Stimulated activated CD4-positive, alpha-beta T cell treated with anti-CD3 and anti-CD28 coated beads, Interleukin-4, amount 100 ng/mL, for 24 hours (primary cell): Measurements from ENCODE around the gene NPTX1.

Experiments
- DNase-seq: peaks from one replicate; pipeline ENCODE4 v3.0.0-alpha.2; 2020

The NPTX1 gene

DNA sequence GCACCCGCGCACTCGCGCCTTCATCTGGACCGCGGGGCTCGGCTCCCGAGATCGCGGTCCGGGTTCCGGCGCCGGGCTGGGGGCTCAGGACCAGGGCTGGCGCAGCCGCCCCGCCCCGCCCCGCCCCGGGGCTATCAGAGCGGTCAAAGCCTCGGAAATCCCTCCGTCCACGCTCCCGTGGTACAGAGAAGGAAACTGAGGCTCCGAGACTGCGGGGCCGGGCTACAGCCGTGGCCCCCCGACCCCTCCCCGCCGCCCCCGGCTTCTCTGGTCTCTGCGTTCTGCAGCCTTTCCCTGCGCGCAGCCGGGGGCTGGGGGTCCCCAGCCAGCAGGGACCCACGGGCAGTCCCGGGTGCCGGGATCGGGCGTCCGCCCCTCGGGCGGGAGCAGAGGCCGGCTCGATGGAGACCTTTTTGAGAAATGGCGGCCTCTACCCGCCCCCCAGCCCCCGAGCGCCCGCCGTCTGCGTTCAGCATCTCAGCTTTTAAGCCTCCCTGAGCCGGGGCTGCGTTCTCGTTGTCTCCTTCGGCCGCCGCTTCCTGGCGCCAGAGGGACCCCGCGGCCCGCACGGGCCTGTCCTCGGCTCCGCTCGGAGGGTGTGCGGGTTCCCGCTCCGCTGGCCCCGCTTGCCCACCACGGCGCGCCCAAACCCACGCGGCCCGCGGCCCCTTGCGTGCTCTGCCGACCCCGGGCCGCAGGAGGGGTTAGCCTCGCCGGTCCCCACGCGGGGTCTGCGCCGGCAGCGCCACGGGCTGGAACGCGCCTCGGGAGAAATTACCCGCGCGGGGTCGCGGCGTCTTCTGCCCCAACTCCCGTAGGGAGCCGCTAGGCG is 1.5 kb upstream of the NPTX1 start:
- DNase-seq, result peak; percentile 39

DNA sequence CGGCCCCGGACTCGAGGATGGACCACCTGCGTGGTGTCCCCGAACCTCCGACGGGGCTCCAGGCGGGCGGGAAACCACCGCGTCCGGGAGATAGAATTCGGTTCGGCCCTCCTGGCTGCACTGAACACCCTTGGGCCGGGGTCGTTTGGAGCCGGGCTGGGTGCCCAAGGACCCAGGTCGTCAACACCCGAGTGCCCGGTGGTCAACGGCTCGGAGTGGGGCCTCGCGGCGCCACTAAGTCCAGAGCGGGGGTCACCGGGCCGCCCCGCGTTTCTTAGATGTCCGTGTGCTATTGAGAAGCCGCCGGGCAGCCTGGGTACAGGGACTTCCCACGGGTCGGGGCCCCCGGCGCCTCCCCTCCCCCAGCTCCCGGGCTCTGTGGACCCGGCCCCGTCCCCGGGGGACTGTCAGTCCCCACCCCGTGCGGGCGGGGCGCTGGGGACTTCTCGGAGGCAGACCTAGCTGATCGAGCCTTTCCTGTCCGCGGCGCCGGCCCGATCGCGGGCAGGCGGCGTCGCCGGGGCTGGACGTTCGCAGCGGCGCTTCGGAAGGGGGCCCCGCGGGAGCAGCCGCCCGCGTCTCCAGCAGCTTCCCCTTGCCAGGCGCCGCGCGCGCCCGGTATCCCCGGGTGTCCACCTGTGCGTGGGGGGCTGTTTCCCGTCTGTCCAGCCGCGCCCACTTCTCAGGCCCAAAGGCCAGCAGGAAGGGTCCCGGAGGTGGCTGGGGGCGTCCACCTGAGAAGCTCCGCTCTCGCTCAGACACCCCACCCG is 655 bp upstream of the NPTX1 start:
- no peak for DNase-seq

DNA sequence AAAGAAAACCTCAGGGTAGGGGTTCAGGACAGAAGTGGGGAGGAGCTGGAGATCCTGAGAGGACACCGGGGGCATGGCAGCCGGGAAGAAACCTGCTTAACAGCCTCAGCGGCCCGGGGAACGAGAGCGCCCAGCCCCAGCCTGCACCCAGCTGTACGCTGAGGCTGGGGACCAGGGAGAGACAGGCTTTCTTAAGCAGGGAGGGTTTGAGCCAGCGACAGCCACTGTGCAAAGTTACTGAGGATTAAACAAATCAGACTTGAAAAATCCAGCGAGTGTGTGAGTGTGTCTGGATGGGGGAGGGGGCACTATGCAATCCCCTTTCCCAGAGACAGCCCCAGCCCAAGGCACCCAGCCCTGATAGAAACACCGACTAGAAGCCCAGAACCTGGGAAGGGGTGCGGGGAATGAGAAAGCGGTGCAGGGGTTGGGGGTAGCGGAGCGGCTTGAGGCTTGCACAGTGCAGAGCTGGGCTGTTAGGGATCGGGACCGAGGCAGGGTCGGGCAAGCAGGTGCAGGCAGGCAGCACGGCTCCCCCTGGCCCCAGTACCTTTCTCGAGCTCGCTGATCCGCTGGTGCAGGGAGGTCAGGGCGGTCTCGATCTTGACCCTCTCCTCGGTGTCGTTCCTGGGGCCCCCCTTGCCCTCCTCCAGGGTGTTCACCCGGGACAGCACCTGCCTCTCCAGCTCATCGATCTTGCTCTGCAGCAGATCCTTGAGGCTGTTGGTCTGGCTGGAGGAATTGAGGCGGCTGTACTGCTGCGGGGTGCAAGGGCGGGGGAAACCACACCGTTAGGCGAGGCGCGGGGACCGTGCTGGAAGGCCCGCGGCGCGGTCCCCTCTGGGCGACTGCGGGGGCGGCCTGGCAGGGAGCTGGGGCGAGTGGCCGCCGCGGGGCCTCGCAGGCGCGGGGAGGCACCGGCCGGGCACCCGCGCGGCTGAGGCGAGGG is 1.2 kb downstream of the NPTX1 start:
- no peak for DNase-seq

DNA sequence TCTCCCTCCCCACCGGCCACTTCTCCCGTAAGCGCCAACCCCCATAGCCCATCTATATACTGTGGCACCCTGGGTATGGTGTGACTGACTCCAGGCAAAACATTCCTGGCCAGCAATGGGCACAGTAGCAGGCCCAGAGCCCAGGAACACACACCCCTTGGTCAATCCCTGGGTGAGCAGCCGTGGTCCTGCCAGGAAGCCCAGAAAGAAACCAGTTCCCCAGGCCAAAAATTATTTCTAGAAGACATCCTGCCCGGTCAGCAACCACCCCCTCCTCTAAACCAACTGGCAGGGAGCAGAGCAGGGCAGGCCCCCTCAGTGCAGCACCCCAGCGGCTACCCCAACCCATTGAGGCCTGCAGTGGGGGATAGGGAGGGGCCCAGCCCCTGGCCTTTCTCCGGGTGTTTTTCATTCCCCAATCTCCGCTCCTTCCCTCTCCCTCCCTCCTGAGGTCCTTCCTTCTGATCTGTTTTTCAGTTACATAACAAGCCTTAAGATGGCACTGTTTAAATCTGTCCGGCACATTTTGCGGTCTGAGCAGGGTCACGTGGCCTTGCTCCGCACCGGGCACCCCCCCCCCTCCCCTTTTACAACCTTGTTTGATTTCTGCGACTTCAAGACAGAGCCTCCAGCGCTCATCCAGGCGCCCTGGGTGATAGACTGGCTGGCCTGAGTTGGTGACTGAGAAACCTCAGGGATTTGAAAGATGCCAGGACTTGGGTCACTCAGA is 2.0 kb downstream of the NPTX1 start:
- no peak for DNase-seq

DNA sequence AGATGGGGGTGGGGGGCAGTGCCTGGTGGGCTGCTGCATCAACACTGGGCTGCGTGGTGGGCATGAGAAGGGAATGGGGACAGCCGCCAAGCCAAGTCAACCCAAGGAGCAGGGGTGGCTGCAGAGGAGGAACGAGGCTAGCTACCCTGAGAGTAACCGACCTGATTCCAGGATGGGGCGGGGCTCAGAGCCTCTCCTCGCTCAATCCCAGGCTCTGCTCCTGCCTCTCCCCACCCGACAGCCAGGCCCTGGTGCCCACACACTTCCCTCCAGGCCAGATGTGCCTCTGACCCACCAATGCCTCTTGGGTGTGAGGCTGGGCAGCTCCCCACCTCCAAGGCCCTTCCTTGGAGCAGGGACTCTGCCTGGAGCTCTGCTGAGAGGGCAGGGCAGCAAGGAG is 2.7 kb downstream of the NPTX1 start:
- DNase-seq, result no peak

DNA sequence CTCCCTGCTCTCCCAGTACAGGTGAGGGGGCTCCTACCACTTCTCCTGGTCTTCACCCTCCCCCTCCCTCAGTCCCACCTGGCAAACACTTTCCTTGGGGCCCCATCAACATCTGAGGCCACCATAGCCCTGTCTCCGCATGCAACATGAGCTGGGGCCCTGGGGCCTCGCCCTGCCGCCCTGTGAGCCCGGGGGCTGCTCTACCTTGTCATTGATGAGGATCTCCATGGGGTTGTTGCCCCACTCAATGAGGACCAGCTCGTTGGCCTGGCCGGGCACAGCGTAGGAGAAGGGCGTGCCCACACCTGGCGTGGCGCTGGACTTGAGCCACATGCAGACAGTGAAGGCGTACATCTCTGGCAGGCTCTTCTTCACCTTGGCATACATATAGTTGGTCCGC is 3.4 kb downstream of the NPTX1 start:
- no peak for DNase-seq

DNA sequence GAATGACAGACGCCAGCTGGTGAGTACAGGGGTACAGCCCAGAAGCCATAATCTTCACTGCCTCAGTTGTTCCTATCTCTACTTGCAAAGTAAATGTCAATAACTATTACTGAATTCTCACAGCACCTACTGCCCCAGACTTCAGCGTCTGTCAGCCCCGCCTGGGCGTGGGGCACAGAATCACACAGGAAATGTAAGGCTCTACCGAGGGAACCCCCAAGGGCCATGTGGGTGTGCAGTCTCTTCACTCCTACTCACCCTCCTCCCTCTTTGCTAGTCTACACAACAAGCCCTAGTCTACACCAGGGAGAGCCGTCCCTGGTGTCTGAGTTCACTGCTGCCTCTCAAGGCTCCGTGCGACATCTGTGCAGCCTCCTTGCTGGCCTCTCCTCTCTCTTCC is 4.5 kb downstream of the NPTX1 start:
- no peak for DNase-seq

DNA sequence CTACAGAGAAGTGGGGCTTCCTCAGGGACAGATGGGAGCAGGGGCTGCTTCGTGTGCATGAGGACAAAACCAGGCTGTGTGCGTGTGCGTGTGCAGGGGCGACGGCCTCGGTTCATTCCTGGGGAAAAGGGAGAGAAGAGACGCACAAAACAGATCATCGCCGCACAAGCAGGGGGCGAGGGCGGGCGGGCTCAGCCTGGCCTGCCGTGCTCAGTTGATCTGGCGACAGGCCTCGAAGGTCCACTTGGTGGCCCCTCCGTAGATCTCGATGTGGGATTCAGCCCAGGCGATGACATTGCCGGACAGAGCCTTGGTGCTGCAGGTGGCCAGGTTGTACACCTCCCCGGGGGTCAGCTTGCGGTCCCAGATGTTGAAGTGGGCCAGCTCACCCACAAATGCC is 5.8 kb downstream of the NPTX1 start:
- no peak for DNase-seq

DNA sequence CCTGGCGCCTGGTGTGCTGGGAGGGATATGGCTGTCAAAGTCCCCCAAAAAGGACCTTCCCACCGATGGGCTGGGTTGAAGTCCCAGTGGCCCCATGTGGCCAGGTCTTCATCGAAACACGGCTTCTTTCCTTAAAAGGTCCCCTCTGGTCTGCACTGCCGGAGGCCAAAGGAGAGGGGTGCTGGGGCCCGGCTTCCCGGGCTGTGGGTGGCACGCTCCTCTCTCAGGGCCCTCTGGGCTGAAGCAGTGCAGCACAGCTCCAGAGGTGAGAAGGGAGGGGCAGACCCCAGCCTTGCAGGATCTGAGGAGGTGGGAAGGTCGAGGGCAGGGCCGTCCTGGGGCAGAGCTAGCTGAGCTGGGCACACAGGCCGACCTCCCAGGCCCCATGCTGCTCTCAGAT is 6.7 kb downstream of the NPTX1 start:
- no peak for DNase-seq

DNA sequence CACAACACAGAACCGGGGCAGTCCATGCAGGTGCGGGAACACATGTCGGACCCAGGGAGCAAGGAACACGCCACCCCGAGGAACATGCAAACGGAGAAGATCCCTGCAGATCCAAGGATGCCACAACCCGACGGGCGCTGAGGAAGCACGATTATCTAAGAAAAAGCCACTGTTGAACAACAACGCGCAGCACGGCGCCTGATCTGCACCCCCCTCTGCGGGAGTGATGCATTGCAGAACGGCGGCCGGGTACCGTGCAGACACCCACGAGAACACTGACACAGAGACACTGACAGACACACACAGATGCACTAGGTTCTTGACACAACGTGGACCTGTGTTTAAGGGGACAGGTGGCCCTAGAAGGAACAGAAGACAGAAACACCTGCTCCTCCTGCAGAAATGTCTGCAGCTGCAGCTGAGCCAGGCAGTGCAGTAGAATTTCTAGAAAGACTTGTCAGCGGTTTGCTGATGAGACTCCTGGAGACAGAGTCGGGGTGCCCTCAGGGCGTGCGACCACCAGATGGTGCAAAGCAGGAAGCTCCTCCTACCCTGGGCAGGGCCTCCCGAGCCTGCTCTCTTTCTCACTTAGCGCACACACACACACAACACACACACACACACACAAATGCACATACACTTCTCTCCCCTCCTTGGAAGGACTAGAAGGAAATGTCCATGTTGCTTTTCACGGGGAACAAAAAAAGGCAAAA is 7.5 kb downstream of the NPTX1 start:
- DNase-seq, result no peak

DNA sequence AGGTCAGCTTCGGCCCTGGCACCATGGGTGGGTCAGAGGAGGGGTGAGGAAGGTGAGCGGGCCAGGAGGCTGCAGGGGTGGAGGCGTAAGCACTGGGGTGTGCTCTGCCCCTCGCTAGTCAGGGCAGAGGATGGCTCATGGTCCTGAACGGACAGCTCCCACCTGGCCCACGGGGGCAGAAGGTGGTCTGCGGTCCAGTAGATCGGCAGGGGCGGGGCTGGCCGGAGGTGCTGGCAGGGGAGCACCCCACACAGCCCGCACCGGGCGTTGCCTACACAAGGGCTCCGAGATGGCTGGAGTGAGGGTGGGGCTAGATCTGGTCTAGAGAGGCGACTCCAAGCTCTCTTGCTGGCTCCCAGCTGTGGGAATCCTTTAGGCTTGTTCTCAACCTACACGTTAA is 8.2 kb downstream of the NPTX1 start:
- no peak for DNase-seq

DNA sequence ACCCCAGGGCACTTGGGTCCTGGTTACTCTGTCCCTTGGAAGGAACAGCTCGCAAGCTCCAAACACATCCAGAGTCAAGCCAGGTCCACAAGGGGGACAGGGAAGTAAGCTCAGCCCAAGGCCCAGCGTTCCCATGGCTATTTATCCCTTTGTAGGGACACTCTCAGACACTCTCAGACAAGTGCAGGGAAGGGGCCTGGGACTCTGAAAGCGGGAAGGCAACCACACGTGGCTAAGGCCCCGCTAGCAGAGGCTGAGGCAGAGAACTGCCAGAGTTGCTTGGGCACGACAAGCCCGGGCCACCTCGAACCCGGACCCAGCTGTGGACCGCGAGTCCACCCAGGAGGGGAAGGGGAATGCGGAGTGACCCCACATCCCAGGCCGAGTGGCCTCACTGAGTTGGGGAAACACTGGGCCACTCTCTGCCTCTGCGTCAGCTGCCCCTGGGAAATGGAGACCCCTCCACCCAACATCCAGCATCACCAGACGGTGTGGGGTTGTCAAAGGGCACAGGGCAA is 10.2 kb downstream of the NPTX1 start:
- no peak for DNase-seq

DNA sequence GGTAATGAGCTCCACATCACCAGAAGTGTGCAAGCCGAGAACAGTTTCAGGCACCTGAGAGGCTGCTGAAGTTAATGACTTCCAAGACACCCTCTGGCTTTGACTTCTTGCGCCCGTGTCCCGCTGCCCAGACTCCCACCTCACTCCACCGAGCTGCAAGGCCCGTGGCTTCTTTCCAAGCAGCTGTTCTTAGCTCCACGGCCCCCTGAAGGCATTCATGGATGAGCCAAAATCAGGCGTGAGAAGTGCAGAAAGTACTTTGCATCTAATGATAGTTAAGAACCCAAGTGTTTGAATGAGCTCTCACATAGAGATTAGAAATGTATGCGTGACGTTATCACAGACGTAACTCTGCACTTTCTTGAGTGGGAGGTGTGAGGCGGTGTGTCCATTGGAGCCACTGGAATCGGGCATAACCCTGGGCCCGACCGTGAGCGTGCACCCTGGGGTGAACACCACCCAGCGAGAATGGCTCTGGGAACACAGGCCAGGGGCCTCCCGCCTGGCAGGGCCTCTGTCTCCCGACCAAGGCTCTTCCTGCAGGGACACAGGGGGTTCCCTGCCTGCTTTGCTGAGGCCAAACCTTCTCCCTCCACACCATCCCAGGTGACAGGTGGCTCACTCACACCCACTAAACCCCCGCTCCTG is 11.0 kb downstream of the NPTX1 start:
- DNase-seq, result no peak

DNA sequence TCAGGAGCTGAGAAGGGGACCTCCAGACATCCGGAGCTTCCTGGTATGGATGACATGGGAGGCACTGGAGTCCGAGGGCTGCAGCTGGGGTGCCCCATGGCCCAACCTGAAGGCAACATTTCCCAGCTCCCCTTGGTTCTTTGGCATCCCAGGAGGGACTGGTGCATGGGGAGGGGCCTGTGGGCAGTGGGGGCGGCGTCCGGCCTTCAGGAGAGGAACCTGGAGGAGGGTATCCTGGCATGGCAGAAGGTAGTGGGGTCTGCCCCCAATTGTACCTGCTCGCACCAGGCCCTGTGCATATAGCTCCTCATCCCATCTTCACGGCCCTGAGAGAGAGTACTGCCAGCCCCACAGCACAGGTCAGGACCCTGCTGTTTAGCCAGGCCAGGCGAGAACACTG is 11.9 kb downstream of the NPTX1 start:
- no peak for DNase-seq

DNA sequence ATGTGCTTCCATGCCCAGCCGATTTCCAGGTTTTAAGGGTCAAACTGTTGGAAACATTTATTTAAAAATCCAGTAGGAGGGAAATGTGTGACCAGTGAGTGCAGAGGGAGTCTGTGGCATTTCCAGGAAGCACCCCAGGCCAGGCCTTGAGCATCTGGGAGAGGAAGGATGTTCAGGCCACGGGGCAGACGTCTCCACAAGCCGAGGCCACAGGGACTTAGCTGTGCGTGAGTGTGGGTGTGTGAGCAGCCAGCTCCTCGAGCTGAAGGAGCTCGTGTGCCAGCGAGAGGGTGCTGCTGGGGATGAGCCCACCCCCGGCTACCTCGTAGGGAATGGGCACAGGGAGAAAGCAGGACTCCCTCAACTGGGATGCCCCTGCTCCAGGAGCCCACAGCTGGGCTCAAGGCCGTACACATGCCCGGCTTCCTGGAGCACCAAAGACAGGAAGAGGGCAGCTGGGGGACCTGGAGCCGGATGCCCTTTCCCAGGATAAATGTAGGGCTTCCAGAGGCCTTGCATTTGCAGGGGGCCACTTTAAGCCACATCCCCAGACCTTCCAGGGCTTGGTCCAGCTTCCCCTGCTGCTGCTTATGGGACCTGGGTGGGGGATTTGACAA is 12.5 kb downstream of the NPTX1 start:
- no peak for DNase-seq

DNA sequence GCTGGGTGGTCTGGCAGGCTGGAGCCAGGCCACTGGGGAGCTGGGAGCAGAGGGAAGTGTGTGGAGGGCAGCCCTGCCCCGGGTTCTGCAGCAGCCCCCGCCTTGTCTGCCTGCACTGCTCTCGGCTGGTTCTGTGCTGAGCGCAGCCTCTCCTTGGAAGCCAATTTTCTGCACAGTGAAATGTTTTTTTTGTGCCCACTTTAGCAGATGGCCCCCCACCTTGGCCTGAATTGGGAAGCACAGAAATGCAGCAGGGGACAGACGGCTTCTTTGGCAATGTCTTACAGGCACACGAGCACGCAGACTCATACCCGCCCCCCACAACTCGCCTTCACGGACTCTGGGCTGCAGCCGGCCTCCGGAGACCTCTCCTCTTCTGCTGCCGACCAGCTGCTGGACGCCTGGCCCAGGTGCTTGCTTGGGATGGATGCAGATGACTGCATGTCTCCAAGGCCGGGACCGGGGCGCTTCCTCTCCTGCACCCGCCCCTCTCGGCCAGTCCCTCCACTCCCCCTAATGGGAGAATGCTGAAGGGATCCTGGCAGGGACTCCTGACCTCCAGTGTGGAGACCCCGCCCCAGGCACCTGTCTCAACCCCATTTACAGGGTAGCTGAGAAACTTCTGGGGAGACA is 14.8 kb downstream of the NPTX1 start:
- no peak for DNase-seq

DNA sequence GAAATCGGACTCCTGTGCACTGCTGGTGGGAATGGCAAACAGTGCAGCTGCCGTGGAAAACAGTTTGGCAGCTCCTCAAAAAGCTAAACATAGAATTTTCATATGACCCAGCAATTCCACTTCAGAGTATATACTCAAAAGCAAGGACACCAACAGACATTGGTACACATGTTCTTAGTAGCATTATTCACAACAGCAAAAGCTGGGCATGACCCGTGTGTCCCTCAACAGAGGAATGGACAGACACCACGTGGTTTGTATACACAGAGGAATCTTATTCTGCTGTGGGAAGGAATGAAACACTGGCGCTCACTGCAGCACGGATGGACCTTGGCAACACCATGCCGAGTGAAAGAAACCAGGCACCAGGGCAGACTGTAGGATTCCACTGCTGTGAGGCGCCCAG is 16.0 kb downstream of the NPTX1 start:
- DNase-seq, result no peak

DNA sequence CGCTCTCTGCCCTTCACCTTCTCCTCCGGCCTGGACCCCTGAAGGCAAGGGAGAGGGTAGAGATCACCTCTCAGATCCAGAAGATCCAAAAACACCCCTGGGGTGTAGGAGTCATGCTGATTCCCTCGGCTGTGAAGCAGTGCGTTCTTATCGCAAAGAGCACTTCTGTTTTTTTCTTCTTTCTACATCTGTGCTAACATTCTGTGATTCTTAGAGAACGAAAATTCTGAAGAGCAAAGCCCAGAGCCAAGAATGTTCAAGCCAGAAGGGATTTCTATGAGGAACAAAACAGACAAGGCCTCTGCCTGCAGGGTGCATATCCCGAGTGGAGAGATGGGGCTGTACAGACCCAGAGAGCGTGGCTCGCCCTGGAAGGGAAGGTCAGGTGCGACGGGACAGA is 17.2 kb downstream of the NPTX1 start:
- no peak for DNase-seq

DNA sequence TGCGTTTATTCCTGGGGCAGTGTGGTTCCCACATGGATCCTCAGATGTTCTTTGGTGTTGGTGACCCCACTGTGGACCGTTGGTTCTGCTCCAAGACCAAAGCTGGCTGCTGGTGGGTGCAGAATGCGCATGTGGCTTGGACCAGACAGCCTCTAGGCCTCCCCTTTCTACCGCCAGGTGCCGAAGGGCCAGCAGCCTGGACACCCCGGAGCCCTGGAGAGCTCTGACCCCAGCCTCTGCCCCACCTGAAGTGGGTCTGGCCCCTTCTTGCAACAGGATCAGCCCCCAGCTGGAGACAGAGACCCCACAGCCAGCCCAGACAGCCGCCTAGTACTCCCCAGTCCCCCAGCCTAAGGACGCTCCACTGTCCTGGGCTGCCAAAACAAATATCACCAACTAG is 18.4 kb downstream of the NPTX1 start:
- DNase-seq, result no peak

DNA sequence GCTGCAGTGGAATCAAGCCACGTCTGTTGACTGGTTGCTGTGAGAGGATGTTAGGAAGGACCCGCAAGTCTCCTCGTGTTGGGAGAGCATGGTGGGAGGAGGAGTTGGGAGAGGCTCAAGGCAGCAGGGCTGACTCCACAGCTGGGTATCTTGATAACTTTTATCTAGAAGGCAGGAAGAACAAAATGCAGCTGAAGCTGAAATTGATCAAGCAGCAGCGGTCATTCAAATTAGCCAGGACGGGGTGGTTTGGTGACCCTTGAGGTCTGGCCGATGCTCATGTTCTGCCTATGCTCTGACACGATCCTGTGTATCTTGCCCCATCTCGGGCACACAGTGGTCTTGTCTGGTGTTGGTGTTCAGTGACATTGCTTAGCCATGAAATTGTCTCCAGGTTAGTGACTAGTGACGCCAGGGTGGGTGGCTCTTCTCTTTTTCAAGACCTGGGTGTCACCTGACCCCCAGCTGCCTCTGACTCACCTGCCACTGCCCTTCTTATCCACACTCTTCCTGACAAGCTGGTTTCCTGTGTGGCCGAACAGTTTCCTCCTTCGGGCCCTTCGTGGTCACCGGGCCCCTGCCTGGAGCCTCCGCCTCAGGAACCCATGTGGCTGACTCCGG is 19.1 kb downstream of the NPTX1 start:
- DNase-seq, result no peak
